GM21528 (cell line): Measurements from ENCODE around the gene ATP6V0D1.

Source experiments
- ATAC-seq: cut with Tn5 transposase; IDR thresholded peaks from one replicate; pipeline ENCODE4 v1.9.1; 2021; ENCODE audit warnings: mild to moderate bottlenecking, moderate library complexity; ENCODE audit not compliant: unreplicated experiment, low FRiP score

Gene ATP6V0D1

GRCh38 chr16:67412294-67412693 lies 68.7 kb downstream of the ATP6V0D1 start:
- ATAC-seq = no peak

GRCh38 chr16:67411339-67411738 lies 69.6 kb downstream of the ATP6V0D1 start:
- ATAC-seq = no peak

- no peak for ATAC-seq
These were observed 71.3 kb downstream of the ATP6V0D1 start for GRCh38 chr16:67409631-67410030.

GRCh38 chr16:67407788-67408452 lies 73.0 kb downstream of the ATP6V0D1 start:
- ATAC-seq = no peak

GRCh38 chr16:67407176-67407787 lies 73.7 kb downstream of the ATP6V0D1 start:
- no peak for ATAC-seq

GRCh38 chr16:67406111-67406971 lies 74.6 kb downstream of the ATP6V0D1 start:
- ATAC-seq = no peak

- ATAC-seq = no peak
These were observed 75.6 kb downstream of the ATP6V0D1 start for GRCh38 chr16:67405336-67405735.

- no peak for ATAC-seq
These were observed 76.2 kb downstream of the ATP6V0D1 start for GRCh38 chr16:67404740-67405226.

- no peak for ATAC-seq
These were observed 76.9 kb downstream of the ATP6V0D1 start for GRCh38 chr16:67403976-67404555.

GRCh38 chr16:67400901-67401300 lies 80.1 kb downstream of the ATP6V0D1 start:
- ATAC-seq = no peak

- no peak for ATAC-seq
These were observed 80.9 kb downstream of the ATP6V0D1 start for GRCh38 chr16:67399749-67400704.

GRCh38 chr16:67399218-67399733 lies 81.7 kb downstream of the ATP6V0D1 start:
- no peak for ATAC-seq

GRCh38 chr16:67398546-67399217 lies 82.3 kb downstream of the ATP6V0D1 start:
- no peak for ATAC-seq

- ATAC-seq = no peak
These were observed 83.0 kb downstream of the ATP6V0D1 start for GRCh38 chr16:67397812-67398545.

- no peak for ATAC-seq
These were observed 83.7 kb downstream of the ATP6V0D1 start for GRCh38 chr16:67397036-67397801.

- no peak for ATAC-seq
These were observed 84.6 kb downstream of the ATP6V0D1 start for GRCh38 chr16:67396159-67397035.
